Stimulated activated CD4-positive, alpha-beta T cell treated with anti-CD3 and anti-CD28 coated beads, Interleukin-4, amount 100 ng/mL, for 48 hours (primary cell): ENCODE results near the gene CACNG8.

Experiments used
- DNase-seq, 2 donors: peaks; one replicate each; pipeline ENCODE4 v3.0.0-alpha.2; 2020; ENCODE audit warnings: low read depth in 2 of 2

CACNG8 gene

DNA sequence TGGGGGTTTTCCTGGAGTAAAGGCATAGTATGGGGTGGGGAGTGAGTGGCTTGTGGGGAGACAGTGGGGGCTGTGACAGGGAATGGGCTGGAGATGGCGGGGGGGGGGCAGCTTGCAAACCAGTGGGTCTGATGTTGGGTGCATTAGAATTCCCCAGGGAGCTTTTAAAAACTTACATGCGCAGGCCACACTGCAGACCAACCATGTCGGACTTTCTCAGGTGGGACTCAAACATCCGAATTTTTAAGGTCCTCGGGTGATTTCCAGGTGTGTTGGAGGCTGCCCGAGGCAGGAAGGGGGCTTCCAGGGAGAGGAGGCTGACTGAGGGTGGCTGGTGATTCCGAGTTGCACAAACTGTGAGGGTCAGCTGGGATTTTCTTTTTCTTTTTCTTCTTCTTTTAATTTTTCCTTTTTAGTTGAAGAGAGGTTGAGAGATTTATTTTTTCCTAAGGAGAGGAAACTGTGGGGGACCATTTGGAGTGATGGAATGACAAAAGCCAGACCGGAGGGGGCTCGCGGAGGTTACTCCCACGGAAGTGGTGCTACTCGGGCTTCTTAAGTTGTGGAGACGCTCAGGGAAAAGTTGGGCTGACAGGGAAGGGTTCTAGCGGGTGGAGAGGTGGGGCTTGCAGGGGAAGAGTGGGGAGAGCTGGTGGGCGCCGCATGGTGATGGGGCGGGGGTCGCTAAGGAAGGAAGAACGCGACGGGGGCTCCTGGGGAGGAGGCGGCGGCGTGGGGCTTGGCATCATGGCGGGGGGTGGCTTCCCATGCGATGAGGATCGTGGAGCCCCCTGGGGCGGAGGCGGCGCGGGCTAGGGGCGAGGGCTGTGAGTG, 997 bp upstream of the CACNG8 start:
- no peak for DNase-seq

DNA sequence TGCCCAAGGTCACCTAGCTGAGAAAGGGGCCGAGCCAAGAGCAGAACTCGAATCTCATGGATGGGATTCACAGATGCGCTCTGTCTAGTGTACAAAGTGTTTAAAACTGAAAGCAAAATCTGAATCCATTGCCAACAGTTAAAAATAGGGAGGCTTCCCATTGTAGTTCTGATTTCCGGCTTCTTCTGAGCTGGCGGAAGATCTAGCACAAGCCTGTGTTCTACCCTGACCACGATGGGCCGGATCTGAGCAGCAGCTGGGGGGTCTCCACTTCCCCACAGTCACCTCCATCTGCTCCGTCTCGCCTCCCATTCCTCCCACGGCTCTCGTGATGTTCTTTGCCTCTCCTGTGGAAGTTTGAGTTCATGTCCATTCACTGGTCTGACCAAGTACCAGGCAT, 2.4 kb downstream of the CACNG8 start:
- DNase-seq, result no peak

DNA sequence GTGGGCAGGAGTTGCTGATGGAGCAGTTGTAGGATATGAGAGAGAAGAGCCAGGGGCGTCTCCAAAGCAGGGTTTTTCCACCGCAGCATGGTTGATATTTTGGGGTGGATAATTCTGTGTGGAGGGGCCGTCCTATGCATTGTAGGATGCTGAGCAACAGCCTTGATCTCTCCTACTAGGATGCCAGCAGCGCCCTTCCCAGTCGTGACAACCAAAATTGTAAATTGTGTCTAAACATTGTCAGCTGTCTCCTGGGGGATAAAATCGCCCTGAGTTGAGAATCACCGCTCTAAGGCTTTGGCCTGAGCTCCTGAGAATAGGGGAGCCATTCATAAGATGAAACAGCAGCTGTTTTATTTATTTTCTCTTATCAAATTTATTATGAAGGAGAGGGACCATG, 4.2 kb downstream of the CACNG8 start:
- no peak for DNase-seq

DNA sequence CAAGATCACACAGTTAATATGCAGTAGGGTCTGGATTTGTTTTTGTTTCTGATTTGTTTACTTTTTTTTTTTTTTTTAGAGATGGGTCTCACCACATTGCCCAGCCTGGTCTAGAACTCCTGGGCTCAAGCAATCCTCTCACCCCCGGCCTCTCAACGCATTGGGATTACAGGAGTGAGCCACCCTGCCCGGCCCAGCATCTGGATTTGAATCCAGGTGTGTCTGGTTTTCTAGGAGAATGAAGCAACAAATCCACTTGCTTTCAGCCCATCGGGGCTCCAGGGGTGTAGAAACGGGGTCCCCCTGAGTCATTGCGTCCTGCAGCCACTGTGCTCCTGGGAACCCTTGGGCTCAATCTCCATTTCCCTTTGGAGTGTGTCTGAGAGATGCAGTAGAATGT, 6.6 kb downstream of the CACNG8 start:
- DNase-seq, result no peak

DNA sequence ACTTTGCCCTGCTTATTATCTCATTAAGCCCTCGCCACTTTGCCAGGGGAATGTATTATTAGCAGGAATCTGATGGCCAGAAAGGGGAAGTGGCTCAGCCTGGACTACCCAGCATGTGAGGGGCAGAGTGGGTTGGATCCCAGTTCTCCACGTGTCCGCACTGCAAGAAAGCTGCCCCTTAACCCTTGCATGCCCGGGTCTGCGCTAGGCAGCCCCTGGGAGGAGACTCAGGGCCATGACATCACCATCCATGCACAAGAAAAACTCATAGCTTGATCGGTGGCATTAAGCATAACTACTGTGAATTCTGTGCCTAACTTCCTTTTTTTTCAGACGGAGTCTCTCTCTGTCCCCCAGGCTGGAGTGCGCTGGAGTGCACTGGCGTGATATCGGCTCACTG, 8.9 kb downstream of the CACNG8 start:
- DNase-seq, result no peak

DNA sequence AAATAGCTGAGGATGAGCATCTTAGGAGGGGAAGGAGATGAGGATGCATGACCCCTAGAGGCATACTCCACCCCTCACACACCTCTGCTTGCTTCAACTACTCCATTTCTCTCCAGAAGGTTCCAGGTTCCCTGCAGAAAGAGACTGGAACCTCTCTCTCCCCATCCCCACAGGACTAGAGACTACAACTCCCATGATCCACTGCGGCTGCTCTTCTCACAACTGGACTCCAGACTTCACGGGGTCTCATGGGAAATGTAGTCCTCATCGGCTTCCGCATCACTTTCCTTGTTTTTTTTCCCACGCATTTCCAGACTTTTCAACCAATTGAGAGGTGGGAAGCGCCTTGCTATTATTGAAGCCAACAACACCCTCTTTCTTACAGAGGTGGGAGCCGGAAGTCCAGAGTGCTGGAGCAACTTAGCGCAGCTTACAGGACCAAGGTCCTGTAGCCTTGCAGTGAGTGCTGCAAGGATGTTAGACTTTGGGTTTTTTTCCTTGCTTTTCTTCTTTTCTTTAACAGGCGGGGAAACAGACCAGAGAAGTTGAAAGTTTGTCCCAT, 14.8 kb downstream of the CACNG8 start:
- peak; percentile 43 to 44 for DNase-seq

DNA sequence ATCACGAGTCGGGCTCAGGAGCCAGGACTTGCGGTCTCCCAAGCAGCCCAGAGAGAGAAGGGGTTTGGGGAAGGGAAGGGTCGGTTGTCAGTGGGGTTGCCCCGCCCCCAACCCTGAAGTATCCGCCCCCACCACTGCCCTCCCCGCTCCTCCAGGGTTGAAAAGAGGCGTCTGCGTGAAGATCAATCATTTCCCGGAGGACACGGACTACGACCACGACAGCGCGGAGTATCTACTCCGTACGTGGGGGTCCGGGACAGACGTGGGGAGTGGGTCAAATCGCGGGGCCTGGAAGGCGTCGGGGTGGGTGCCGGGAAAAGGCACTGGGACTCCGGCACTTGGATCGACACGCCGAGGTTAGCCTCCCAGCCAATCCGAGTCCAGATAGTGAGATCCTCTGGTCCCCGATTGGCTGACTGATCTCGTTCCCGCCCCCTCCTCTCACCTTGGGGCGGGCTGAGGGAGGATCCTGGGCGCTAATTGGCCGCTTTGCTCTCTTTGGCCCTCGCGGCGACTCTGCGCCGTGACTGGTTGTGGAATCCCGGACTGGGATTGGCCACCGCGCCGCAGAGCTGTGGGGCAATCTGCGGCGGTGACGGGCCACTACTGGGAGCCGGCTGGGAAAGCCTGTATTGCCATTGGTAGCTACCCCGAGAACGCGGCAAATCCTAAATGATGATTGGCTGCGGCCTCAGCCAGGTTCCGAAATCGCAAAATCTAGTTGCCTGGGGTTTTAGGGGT, 15.4 kb downstream of the CACNG8 start:
- peak in 1 of 2 donors; percentile 46 for DNase-seq

DNA sequence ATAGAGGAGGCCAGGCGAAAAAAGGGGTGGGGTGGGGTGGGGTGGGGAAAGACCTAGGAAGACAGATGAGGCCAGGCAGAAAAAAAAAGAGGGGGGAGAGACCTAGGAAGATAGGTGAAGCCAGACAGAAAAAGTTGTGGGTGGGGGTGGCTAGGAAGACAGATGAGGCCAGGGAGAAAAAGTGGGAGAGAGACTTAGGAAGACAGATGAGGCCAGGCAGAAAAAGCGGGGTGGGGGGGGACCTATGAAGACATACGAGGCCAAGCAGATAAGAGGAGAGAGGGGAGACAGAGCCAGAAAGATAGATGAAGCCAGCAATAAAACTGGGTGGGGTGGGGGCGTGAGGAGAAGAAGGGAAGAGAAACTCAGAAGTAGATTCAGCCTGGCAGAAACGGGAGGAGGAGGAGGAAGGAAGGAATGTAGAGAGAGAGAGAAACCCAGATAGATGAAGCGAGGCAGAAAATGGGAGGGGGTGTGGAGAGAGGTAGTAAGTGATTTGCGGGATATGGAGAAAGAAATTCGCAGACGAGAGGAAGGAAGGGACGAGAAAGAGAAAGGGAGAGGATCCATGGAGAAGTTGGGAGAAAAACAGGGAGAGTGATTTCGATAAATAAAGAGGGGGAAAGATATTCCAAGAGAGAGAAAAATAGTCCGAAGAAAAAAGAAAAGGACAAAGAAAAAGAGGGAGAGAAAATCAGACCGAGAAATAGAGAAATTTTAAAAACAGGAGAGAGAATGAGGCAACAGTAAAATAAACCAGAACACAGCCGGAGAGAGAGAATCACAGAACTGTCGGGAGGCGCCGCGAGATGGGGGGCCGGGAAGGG, 16.5 kb downstream of the CACNG8 start:
- DNase-seq, result no peak

DNA sequence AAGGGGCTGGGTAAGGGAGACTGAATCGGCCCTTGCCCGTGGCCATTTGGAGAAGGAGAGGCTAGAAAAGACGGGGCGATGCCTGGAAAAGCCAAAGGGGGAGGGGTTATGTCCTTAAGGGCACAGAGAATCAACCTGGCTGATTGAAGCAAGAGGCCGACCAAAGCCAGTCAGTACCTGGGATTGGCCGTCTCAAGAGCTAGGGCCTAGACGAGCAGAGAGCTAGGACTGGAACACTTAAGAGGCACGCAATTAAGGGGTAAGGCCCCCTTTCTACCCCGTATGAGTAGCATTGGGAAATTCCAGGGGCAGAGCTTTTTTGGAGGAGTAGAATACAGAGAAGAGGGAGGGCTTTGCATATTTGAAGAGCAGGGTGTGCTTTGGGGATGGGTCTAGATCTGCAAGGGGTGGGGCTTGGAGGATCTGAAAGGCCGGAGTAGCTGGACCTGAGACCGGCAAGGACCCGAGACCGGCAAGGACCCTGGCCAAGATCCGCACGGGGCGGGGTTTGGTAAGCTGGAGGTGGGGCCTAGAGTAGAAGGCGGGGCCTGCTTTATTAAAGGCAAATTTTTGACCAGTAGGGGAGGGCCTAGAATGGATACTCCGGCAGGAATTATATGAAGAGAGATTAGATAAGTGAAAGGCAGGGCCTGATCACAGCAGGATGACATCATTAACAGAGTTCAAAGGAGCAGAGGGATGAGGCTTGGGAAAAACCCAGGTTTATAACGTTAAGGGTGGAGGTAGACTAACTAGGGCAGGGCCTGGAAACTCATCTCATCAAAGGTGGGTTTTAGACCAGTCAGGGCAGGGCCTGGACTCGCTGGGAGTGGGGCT, 18.0 kb downstream of the CACNG8 start:
- no peak for DNase-seq

DNA sequence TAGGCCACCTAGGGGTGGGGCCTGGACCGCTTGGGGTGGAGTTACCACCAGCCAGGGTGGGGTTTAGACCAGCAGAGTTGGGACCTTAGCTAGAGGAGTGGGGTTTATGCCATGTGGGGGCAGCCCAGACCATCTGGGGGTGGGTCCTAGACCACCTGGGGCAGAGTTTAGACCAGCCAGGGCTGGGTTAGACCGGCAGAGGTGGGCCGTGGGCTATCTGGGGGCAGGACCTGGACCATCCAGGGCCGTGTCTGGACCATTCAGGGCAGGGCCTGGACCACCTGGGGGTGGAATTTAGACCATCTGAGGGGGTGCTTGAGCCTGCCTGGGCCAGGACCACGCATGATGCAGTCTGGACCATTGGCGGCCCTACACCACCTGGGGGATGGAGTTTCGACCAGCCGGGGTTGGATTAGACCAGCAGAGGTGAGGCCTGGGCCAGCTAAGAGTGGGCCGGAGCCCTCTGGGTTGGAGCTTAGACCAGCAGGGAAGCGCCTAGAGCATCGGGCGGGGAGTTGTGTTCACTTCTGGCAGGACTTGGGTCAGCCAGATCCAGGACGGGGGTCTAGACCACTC, 18.7 kb downstream of the CACNG8 start:
- DNase-seq, result no peak

DNA sequence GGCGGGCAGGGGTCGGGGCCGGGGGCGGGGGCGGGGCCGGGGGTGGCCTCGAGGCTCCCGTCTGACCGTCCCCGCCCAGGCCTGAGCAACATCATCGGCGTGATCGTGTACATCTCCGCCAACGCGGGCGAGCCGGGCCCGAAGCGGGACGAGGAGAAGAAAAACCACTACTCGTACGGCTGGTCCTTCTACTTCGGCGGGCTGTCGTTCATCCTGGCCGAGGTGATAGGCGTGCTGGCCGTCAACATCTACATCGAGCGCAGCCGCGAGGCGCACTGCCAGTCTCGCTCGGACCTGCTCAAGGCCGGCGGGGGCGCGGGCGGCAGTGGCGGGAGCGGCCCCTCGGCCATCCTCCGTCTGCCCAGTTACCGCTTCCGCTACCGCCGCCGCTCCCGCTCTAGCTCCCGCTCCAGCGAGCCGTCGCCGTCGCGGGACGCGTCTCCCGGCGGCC, 19.3 kb downstream of the CACNG8 start:
- no peak for DNase-seq

DNA sequence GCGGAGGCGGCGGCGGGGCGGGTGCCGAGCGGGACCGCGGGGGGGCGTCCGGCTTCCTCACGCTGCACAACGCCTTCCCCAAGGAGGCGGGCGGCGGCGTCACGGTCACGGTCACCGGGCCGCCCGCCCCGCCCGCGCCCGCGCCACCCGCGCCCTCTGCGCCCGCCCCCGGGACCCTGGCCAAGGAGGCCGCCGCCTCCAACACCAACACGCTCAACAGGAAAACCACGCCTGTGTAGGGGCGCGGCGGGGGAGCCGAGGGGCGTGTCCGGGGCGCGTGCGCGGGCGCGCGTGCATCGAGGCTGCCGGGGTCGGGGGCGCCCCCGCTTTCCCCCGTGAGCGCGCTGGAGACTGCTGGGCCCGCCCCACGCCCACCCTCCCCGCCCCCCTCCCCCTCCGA, 19.9 kb downstream of the CACNG8 start:
- no peak for DNase-seq

DNA sequence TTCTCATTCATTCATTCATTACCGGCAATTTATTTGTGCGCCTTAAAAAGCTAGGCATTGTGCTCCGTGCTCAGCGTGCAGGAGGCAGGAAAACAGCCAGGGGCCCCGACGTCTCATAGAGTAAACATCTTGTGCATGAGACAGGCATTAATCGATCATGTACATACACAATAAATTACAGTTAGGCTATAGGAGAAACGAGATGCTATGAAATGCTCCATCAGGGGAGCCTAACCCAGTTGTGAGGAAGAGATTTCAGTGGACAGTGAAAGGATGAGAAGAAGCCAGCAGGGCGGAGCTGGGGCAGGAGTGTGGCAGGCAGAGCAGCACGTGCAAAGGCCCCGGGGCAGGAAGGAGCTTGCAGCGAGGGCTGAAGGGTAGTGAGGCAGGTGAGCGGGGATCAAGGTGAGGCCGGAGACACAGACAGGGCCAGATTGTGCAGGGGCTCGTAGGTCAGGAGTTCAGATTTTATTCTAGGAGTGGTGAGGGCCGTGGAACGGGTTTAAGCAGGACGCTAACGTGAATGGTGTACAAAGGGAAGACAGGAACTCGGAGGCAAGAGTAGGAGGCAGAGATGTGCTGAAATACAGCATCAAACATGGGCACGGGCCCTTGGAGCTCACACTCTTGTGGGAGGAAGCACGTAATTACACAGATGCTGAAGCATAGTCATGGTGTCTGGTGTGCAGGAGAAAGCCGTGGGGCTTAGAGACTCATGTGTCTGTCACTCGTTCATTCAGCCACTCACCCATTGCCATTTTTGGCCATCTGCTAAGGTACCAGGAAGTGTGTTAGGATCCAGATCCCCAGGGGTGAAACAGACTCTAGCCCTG, 20.9 kb downstream of the CACNG8 start:
- no peak for DNase-seq

DNA sequence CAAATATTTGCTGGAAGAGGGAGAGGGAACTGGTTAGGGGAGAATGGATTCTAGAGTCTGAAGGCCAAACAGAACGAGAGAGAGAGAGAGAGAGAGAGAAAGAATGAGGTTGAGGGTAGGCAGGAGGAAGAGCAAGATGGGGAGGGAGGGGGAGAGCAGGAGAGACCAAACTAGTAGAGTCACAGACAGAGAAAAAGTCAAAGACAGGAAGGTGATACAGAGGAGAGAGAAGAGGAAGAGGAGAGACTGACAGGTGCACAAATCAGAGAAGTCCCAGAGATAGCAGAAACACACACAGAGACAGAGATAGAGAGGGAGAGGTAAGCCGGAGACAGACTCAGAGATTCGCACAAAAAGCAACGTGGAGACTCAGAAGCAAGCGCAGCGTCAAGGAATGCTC, 23.1 kb downstream of the CACNG8 start:
- no peak for DNase-seq

DNA sequence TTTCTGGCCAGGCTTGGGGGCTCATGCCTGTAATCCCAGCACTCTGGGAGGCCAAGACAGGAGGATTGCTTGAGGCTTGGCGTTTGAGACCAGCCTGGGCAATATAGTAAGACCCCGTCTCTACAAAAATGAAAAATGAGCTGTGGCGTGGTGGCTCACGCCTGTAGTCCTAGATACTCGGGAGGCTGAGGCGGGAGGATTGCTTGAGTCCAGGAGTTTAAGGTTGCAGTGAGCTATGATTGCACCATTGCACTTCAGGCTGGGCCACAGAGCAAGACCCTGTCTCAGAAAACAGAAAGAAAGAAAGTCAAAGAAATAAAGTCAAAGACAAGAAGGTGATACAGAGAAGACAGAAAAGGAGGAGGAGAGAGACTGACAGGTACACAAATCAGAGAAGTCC, 26.2 kb downstream of the CACNG8 start:
- no peak for DNase-seq

DNA sequence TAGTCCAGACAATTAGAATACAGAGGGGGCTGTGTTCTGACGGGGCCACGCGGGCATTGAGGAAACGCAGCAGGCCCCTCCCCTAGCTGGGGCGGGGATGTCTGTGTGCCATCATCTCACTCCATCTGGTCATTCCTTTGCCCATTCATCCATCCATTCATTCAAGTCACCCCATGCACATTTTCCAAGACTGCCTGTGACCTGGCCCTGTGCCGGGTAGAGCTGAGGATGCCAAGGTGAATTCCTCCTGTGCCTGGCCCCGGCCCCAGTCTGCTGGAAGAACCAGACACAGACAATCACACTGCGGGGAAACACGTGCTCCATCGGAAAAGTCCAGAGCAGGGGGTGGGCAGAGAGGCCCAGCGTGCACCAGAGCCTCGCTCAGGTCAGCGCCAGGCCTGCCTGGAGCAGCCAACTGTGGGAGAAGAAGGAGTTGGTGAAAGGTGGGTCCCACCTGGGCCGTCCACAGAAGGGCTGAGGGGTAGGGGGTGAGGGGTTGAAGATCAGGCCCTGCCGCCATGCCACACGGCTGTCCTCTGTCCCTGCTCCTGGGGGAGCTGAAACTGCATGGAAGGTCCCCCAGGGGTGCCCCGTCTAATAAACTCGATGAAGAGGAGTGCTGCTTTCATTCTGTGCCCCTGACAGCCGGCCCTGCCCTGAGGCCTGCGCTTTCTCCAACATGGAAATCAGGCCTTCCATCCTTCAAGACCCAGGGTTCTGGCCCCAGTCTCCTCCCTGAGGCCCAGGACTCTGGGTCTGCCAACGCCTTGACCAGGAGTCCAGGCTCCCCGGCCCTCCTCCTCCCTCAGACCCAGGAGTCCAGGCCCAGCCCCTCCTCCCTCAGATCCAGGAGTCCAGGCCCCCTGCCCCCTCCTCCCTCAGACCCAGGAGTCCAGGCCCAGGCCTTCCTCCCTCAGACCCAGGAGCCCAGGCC, 27.1 kb downstream of the CACNG8 start:
- DNase-seq, result no peak

DNA sequence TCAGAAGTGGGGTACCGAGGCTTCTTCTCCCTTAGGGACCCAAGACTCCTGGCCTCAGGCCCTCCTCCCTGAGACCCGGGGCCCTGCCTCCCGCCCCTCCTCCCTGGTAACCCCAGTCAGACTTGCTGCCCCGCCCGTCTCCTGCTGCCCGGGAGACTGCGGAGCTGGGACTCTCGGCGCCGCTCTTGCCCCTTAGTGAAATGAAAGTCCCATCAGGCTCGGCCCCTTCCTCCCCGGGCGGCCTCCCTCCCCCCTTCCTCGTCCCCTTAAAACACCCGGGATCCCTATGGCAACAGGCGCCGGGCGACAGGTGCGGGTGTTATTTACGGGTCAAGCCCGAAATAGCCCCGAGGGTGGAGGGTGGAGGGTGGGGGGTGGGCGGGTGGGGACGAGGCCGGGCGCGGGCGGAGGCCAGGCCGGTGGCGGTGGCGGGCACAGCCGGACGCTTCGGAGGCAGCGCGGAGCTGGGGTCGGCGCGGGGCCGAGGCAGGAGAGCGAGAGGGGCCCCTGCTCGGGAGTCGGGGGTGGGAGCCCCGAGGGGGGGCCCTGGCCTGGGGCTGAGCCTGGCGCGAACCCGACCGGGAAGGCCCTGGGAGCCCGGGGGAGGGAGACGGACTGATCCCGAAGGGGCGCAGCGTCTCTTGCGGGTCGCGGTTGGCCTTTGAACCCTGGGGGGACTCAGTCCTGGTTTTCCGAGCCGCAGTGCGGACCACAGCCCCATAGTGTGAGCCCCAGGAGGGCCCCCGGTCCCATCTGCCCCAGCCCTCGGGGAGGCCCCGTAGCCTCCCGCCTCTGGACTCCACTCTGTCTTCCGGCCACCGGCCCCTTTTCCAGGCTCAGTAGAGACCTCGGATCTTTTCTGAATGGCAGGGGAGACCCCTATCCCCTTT, 28.7 kb downstream of the CACNG8 start, which contains the start of gene CACNG6:
TSS of gene CACNG6 (plus strand) at position 414 of the 890 bp plus-strand sequence. CDS start 1,241 bp downstream, outside the sequence.
- no peak for DNase-seq
